GM21515 (cell line): Measurements from ENCODE around the gene PHF5A.

Experiments used
- ATAC-seq: cut with Tn5 transposase; IDR thresholded peaks from one replicate; pipeline ENCODE4 v1.9.1; 2021; ENCODE audit not compliant: unreplicated experiment

Gene PHF5A

DNA sequence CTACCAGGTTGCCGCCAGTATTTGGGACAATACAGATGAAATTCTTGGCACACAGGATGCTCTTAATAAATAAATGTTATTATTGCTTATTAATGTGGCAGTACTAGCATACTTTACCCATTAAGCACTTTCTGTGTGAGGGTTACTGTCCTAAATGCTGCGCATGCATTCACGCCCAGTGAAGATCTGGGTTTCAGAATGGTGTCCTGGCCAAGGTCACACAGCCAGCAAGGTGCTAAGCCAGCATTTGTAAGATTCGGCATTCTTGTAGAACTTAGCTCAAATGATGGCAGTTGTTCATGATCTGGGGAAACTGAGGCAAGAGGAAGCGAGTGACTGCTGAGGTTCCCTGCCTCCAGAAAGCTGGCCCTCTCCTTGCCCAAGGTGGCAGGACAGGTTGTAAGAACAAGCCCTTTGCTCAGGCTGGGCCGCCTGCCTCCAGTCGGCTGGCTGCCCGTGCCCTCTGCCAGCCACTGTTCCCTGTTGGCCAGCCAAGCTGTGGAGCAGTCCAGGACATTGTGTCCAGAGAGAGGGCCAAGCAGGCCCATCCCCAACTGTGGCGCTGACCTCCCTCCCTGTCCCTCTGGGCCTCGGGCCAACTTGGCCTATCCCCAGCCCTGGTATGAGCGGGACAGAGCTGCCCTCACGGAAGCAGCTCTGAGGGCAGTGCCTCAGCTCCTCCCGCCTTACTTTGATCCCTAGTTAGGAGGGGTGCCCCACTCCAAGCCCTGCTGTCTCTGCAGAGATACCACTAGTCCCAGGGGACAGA, 50.7 kb downstream of the PHF5A start:
- no peak for ATAC-seq

DNA sequence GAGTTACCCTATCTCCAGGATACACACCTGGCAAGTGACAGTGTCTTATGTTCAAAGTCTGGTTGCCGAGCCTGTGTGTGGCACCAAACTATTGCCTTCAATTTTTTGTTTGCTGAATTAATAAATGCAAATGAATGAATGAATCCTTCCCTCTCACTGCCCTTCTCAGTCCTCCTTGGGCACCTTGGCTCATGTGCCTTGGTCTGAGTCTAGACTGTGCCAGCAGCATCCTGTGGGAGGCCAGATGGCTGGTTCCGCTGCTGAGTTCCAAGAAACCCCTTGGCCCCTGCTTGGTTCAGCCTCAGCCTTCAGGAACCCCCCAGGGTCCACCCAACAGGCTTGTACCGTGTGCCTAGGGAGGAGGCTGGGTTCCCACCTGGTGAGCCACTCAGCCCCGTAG, 52.9 kb downstream of the PHF5A start:
- no peak for ATAC-seq

DNA sequence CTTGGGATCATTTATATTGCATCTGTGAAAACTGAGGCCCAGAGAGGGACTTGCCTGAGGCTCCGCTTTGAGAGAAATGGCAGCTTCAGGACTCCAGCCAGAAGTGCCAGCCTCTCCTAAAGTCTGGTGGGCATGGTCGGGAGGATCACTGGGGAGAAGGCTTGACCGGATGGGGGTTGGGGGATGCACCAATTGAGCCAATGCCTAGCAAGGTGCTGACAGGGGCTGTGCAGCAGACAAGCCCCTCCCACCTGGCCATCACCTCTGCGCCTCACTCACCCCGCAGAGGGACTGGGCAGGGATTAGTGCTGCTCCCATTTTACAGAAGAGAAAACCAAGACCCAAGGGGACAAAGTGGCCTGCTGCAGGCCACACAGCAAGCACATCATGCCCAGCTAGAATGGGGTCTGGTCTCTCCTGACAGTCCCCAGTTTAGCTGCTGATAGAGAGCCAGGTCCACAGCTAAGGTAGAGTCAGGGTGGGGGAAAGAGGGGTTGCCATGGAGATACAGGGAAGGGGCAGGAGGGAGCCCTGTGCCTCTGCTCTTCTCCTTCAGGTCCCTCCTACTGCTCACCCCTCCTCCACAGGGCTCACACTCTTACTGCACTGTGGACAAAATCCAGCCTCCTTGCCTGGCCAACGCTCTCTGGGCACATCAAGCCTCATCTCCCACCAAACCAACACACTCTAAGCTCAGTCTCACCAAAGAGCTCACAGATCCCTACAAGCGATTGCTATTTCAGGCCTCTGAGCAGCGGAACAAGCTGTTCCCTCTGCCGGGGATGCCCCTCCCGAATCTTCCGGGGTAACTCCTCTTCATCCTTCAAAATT, 57.3 kb downstream of the PHF5A start:
- ATAC-seq, result no peak

DNA sequence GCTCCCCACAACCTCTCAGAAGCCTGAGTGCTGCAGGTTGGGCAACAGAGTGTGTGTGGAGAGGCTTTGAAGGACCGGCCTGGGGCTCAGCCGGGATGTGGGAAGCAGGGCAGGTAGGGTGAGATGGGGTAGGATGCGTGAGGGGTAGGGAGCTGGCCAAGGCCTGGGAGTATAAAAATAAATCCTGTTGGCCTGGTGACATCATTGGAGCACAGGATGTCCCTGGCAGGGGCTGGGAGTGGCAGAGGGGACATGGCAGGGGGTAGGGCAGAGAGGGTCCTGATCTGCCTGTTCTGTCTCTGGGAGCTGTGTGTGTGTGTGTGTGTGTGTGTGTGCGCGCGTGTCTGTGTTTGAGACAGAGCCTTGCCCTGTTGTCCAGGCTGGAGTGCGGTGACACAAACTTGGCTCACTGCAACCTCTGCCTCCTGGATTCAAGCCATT, 58.2 kb downstream of the PHF5A start:
- ATAC-seq, result no peak
